Inferior parietal cortex (tissue), 1 donor: ENCODE results near the gene HTR3B.
"Not testable (repeated sequence)": the region's sequence is repeated elsewhere in the genome, so short reads cannot be mapped to it uniquely, and the experiment has no call there.

Experiments used
- DNase-seq: peaks from one replicate; pipeline ENCODE4 v3.0.0-alpha.2; 2016; ENCODE audit errors: extremely low spot score

HTR3B gene

DNA sequence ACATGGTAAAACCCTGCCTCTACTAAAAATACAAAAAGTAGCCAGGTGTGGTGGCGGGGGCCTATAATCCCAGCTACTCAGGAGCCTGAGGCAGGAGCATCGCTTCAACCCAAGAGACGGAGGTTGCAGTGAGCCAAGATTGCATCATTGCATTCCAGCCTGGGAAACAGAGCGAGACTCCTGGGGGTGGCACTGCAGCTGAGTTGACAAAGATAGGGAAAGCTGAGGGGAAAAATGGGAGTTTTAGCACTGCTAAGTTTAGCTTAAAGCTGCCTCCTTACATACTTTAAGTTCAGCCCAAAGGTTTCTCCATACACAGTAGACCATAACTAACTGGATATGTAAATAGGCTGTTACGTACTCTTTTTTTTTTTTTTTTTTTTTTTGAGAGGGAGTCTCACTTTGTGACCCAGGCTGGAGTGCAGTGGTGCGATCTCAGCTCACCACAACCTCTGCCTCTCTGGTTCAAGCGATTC is 20.2 kb upstream of the HTR3B start:
- no peak for DNase-seq

GRCh38 chr11:113885897-113886296 is 18.7 kb upstream of the HTR3B start:
- DNase-seq, result no peak

GRCh38 chr11:113888848-113889247 is 15.7 kb upstream of the HTR3B start:
- DNase-seq, result no peak

GRCh38 chr11:113894421-113894996 is 10.1 kb upstream of the HTR3B start:
- DNase-seq, result no peak

GRCh38 chr11:113895367-113896155 is 9.0 kb upstream of the HTR3B start:
- DNase-seq, result no peak

DNA sequence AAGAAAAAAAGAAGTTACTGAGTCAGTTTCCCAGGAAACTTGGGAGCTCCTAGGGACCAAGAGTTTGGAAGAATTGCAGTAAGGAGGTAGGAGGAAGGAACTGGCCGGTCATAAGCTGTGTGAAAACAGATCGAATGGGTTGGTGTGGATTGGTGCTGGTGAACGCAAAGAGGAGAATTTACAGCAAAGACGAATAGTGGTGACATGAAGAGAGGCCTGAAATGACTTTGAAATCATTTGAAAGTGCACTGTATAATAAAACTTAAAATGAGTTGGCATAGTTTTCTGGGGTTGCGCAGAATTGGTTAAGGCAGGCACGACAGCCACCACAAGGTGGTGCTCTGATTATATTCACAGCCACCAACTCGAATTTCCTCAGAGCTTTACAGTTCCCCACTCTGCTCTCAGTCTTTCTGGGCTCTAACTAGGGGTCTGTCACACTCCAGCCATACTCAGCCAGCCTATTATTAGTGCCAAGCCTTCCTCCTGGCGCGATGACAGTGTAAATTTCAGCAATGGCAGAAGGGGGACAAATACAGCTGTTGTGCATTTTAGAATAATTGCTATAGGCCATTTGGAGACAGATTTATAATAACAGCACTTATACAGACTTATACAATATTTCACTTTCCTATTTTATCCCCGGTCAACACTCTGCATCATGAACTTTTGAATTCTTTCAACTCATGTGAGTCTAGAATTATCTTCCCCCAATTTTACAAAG is 8.3 kb upstream of the HTR3B start:
- peak; percentile 64 for DNase-seq

GRCh38 chr11:113901141-113901540 is 3.5 kb upstream of the HTR3B start:
- no peak for DNase-seq

DNA sequence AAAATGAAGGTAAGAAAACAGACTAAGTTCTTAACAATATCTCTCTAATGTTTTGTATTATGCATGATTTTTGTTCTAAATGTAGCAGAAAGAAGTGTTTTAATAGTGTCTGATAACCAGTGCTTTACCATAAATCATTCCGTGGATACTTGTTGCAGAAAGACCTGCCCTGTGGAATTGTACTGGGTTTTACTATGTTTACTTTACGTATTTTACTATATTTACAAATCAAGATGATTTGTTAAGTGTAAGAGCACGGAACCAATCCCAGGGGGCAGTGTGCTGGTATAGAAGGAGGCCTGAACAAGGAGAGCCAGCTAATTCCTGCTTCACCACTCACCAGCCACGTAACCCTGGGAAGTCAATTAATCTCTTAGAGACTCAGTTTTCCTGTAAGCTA is 1.4 kb downstream of the HTR3B start:
- DNase-seq, result no peak

GRCh38 chr11:113906516-113906915 is 1.9 kb downstream of the HTR3B start:
- no peak for DNase-seq

- no peak for DNase-seq
Measured at GRCh38 chr11:113907152-113907551, 2.6 kb downstream of the HTR3B start.

- DNase-seq, result no peak
Measured at GRCh38 chr11:113907681-113908080, 3.1 kb downstream of the HTR3B start.

DNA sequence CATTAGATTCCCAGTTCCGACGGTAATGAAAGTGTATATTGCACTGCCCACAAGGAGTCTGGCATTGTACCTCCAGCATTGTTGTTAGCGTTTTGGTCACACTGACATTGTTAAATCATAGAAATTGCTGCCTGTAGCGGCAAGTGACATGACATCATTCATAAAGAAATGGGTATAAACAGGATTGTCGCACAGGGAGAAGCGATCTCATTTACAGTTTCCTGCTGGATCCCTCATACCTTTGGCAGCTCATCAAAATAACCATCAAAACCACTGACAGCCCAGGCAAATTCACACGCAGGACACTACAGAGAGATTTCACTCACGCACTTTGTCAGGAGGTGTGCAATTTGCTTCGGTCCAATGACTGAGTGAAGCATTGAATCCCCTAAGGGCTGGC is 3.5 kb downstream of the HTR3B start:
- no peak for DNase-seq

DNA sequence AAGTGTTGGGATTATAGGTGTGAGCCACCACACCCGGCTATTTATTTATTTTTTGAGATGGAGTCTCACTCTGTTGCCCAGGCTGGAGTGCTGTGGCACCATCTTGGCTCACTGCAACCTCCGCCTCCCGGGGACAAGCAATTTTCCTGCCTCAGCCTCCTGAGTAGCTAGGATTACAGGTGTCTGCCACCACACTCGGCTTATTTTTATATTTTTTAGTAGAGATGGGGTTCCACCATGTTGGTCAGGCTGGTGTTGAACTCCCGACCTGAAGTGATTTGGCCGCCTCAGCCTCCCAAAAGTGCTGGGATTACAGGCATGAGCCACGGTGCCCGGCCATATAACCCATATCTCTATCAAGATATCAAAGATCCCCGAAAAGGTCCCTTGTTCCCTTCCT is 6.9 kb downstream of the HTR3B start:
- not testable (repeated sequence) for DNase-seq

DNA sequence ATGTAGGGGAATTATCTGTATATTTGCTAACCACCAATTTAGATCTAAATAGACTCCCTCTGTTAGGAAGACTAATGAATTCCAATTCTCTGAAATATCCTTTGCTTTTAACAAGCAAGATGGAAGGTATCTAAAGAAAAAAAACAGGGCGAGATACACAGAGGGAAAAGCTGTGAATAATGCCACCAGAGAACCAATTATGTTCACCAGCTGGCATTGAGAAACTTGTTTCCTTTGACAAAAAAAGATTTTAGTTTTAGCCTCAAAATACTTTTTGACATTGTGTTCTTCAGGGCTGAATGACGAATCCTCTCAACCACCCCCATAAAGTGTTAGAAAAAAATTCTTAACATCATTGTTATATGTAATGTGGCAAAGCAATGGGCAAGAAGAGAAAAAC is 19.0 kb downstream of the HTR3B start:
- DNase-seq, result peak; percentile 68

DNA sequence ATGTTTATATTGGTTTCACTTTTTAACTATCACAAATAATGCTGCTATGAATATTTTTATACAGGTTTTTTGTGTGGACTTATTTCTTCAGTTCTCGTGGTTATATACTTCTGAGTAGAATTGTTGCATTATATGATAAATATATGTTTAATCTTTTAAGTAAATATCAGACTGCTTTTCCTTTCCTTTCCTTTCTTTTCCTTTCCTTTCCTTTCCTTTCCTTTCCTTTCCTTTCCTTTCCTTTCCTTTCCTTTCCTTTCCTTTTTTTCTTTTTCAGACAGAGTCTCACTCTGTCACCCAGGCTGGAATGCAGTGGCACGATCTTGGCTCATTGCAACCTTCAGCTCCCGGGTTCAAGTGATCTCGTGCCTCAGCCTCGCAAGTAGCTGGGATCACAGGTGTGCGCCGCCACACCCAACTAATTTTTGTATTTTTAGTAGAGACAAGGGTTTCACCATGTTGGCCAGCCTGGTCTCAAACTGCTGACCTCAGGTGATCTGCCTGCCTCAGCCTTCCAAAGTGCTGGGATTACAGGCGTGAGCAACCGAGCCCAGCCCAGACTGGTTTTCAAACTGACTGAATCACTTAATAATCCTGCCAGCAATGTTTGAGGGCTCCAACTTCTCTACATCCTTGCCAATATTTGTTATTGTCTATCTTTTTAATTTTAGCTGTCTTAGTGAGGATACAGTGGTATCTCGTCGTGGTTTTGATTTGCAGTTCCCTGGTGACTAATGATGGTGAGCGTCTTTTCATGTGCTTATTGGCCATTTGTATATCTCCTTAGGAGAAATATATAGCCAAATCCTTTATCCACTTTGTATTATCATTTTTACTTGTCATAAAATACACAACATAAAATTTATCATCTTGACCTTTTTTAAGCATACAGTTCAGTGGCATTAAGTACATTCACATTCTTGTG is 21.9 kb downstream of the HTR3B start:
- no peak for DNase-seq

DNA sequence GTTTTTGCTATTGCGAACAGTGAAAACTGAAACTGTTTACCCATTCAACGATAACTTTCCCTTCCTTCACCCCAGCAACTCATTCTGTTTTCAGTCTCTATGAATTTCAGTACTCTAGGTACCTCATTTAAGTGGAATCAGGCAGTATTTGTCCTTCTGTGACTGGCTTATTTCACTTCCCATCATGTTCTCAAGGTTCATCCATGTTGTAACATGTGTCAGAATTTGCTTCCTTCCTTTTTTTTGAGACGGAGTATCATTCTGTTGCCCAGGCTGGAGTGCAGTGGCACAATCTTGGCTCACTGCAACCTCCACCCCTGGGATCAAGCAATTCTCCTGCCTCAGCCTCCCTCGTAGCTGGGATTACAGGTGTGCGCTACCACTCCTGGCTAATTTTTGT is 23.7 kb downstream of the HTR3B start:
- DNase-seq, result no peak

GRCh38 chr11:113932788-113933187 is 28.2 kb downstream of the HTR3B start:
- DNase-seq, result no peak

DNA sequence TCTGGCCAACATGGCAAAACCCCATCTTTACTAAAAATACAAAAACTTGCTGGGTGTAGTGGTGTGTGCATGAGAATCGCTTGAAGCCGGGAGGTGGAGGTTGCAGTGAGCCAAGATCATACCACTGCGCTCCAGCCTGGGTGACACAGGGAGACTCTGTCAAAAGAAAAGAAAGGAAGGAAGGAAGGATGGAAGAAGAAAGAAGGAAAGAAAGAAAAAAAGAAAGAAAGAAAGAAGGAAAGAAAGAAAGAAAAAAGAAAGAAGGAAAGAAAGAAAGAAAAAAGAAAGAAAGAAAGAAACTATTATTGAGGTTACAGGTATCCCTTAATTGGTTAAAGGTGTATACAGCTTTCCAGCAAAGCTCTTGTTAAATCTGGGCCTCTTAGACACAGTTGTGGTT is 29.6 kb downstream of the HTR3B start:
- DNase-seq, result not testable (repeated sequence)

DNA sequence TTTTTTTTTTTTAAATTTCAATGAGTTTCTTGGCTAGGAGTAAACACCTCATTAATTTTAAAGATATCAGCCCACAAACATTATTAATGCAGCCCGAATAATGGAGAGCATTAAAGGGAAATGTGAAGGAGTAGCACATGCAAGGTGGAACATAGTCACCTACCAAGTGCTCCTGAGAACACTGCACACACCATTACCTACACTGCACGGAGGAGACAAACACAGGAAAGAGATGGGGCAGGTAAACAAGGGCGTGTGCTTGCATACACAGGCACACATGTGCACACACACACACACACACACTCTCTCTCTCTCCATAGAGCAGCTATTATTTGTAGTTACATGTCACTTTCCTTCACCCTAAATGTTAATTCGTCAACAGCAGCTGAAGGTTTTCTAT is 30.2 kb downstream of the HTR3B start:
- DNase-seq, result no peak

DNA sequence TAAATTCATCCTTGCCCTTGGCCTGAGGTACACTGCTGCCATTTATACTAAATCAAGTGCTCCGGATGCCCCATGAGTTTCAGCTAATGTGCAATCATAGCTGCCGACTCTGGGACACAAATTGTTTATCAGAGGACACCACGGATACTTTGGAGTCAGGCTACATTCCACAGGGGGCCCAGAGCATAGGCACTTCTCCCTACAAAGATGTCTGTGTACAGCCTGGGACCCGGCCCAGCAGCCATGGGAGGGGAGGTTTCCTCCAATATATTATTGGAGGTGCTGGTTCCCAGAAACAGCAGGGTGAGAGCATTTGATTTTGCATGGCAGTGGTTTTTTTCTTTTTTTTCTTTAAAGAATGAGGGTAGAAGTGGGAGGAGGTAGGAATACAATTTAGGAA is 31.3 kb downstream of the HTR3B start:
- DNase-seq, result no peak

GRCh38 chr11:113937918-113938317 is 33.3 kb downstream of the HTR3B start:
- no peak for DNase-seq

GRCh38 chr11:113942256-113942655 is 37.7 kb downstream of the HTR3B start:
- DNase-seq, result no peak
